GM12864 (cell line): ENCODE measurements around the gene HDAC4.

Experiments
- DNase-seq: peaks from one replicate; pipeline ENCODE4 v3.0.0-alpha.2; 2011; ENCODE audit warnings: low read depth
- H3K4me3 ChIP-seq: 2 replicates; pipeline ENCODE4 v1.5.1; 2011; ENCODE audit warnings: mild to moderate bottlenecking, low read depth, low read length, control low read depth
- TF ChIP-seq, protein P1 (sequence below): IDR thresholded peaks from 2 replicates; pipeline ENCODE4 v1.5.1; 2011; ENCODE audit warnings: low read depth, mild to moderate bottlenecking, moderate library complexity, low read length, control low read depth, inconsistent platforms; ENCODE audit errors: missing control alignments

The HDAC4 gene

DNA sequence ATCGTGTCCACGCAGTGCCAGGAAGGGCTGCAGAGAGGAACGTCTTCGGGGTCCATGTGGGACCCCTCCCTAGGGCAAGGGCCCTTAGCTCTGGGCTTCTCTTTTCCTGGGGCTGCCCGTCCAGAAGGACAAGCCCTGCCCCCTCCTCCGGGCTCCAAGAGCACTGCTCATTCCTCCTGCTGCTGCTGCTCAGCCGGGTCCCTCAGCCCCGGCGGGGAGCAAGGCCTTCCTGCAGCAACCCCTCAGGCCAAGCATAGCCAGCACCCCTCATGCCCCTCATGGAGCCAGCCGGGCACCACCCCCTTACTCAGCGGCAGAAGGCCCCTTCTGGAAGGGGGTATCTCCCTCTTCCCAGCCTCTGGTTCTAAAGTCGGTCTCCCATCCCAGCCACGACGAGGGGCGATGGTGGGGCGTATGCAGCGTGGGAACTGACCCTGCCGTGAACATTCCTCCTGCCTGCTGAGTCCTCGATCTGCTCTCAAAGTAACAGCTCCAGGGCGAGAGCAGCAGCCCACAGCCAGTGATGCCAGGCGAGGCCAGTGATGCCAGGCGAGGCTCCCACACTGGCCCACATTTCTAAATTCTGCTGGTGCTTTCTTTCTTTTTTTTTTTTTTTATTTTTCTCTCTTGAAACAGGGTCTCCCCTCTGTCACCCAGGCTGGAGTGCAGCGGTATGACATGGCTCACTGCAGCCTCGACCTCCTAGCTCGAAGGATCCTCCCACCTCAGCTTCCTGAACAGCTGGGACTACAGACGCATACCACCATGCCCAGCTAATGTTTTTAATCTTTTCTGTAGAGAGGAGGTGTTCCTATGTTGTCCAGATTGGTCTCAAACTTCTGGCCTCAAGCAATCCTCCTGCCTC lies 99.7 kb downstream of the HDAC4 start:
- H3K4me3 ChIP-seq: no peak overlapping the region
- TF ChIP-seq, protein P1, sequence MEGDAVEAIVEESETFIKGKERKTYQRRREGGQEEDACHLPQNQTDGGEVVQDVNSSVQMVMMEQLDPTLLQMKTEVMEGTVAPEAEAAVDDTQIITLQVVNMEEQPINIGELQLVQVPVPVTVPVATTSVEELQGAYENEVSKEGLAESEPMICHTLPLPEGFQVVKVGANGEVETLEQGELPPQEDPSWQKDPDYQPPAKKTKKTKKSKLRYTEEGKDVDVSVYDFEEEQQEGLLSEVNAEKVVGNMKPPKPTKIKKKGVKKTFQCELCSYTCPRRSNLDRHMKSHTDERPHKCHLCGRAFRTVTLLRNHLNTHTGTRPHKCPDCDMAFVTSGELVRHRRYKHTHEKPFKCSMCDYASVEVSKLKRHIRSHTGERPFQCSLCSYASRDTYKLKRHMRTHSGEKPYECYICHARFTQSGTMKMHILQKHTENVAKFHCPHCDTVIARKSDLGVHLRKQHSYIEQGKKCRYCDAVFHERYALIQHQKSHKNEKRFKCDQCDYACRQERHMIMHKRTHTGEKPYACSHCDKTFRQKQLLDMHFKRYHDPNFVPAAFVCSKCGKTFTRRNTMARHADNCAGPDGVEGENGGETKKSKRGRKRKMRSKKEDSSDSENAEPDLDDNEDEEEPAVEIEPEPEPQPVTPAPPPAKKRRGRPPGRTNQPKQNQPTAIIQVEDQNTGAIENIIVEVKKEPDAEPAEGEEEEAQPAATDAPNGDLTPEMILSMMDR: no peak
- no peak for DNase-seq

DNA sequence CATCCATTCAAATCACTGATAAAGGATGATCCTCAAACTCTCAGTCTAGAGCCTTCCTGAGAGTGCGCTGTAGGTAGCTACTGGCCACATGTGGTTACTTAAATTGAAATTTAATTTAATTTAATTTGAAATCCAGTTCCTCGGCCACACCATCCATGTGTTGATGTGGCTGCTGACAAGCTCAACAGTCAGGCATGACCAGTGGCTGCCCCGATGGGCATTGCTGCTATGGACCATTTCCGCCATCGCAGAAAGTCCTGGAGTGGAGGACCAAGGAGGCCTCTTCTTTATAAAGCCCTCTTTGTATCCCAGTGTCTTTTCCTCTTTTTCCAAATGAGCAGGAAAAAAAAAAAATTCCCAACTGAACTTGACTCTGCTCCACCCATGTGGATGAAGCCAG lies 100.6 kb downstream of the HDAC4 start:
- no peak overlapping the region for H3K4me3 ChIP-seq
- TF ChIP-seq, protein P1: no peak
- DNase-seq: no peak

DNA sequence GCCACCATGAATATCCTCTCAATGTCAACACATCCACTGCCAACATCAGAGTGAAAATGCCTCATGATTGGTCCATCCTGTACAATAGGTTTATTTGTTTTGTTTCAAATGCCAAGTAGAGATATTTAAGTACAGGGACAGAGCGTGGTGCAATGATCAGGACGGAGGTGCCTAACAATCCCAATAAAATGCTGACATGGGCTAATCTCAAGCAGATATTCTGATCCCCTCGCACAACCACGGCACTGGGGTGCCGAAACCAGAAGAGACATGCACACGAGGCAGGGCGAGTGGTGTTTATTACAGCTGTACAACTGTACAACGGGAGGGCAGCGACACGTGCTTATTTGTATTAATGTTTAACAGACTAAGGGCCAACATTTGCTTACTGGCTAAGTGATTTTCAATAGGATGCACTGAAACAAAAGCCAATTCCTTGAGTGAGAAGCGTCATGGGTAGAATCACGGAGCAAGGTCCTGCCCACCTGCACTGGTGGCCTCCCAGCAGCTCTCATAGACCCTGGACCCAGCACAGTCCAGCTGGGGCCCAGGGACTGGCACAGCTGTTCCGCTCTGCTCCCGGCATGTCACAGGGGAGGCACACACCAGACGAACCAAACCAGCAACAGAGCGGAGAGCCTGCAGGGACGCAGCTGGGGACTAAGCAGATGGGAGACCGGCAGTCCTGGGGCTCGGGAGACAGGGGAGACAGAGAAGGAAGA lies 101.4 kb downstream of the HDAC4 start:
- TF ChIP-seq, protein P1: no peak
- no peak overlapping the region for H3K4me3 ChIP-seq
- DNase-seq: no peak

DNA sequence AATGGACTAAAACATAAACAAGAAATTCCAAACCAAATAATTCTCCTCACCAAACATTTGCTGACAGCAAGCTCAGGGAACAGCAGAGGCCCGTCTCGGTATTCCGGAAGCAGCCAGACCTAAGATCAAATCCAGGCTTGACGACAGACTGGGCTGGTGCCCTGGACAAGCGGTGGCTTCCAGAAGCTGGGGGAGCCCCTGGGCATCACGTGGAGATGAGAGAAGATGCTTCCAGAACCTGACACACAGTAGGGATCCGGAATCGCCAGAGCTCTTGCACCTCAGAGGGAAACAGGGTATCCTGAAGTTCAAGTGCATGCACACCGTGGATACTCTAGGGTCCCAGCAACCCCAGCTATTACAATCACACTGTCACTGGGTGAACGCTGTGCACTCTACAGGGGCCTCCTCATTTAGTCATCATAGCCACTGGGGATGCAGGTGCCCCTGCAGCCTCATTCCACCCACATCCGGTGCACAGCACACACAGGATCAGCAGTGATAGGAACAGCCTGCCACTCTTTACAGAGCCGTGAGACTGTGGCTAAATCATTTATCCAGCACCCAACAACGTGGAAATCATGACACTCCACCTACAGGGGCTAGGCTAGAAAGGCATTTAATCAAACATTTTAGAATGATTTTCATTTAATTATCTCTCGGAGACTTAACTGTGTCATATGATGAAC lies 102.6 kb downstream of the HDAC4 start:
- no peak for DNase-seq
- H3K4me3 ChIP-seq: no peak overlapping the region
- TF ChIP-seq, protein P1: no peak

DNA sequence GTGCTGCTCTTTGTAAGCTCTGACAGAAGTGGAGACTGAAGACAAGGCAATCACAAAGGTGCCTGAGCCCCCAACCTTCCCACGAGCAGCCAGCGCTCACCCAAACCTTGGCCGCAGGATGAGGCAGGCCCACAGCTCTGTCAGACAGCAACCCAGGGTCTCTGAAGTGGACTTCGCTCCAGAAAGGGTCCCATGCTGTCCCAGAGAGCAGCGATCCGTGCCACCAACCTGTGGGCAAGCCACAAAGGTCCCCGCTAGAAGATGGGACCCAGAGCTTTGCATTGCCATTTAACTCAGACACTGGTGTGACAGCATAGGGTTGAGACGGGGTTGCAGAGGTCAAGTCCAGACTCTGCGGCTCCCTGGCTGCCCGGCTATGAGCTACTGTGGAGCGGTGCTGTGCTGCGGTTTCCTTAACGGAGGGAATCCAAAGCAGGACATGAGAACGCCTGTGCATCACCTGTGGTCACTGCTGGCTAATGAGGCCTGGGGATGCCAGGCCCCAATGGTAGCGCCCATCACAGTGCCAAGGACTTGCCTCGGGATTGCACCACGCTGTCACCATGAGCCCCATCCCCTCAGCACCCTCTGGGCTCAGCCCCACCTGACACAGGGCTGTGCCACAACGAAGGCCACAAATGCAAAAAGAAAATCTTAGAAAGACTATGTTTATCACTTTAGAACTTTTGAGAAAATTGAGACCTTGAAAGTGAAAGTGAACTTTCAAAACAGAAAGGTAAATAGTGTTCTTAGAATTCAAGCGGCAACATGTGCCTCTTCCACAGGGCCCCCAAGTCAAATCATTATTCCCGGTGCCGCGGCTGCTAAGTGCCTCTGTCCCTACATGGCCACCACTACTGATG lies 103.4 kb downstream of the HDAC4 start:
- no peak for DNase-seq
- TF ChIP-seq, protein P1: no peak
- H3K4me3 ChIP-seq: no peak overlapping the region

DNA sequence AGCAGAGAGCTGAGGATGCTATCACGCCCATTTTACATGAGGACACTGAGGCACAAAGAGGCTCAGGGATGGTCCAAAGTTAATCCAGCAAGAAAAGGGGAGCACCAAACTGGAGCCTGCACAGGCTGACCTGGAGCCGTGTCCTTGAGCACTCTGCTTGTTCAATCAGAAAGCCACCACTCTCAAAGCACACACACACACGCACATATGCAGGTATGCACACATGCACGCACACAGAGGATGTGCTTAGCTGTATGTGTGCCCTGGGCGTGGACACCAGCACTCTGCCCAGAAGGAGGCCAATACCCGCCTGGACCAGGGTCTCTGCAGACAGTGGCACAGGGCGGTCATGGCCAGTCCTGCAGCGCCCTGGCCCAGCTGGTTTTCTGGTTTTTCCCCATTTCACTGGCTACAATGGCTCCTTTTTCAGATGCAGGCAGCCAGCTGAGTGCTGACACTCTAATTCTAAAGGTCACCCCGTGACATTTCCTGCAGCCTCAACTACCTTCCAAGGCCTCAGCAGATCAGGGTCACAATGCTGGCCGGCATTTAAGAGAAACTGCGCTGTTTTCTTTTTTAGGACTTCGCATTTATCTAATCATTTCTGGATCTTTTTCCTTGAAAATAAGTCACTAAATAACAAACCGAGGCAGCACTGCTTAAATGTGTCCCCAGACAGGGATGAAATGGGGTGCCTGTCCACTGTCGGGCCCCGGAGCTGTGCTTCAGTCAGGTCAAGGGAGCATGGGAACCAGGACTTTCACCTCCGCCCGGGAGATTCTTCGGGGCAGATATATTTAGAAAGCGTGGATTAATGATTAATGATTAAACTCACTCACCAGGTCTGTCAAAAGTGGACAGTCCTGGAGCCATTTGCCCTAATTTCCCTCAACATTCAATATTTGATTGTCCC lies 104.5 kb downstream of the HDAC4 start:
- DNase-seq: no peak
- TF ChIP-seq, protein P1: no peak
- H3K4me3 ChIP-seq: no peak overlapping the region
